ENCODE results near the gene CENPB.

Gene CENPB

DNA sequence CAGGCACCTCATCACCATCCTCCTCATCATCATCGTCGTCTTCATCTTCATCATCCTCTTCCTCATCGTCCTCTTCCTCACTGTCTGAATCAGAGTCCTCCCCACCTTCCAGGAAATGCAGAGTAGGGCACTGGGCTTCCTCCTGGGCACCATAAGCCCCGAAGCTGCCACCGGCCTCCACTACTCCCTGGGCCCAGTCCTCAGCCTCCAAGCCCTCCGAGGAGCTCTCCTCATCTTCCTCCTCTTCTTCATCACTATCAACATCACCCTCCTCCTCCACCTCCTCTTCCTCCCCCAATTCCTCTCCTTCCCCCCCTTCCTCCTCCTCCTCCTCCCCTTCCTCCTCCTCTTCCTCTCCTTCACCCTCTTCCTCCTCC, 1.7 kb downstream of the CENPB start:
- Histone ChIP-seq H3K27ac (no peak overlapping the region), H3K79me2 (ENCODE audit: insufficient read depth, low read depth) (no peaks in the 10 kb centered on the region), H3K9ac (no peak overlapping the region), H3K4me2 (no peak overlapping the region), H3K4me1 (ENCODE audit: low read depth, poor library complexity, severe bottlenecking) (no peaks in the 10 kb centered on the region), H3K4me3 (IDR thresholded peaks at IDR 0.05; ENCODE audit: insufficient read depth, low read depth, low read length) (no peak overlapping the region), H2AFZ (ENCODE audit: low read depth) (no peak overlapping the region), H3K27me3 (ENCODE audit: insufficient read depth, low read depth) (no peaks in the 10 kb centered on the region), H4K20me1 (ENCODE audit: insufficient read depth) (no peaks in the 10 kb centered on the region), H3K36me3 (ENCODE audit: insufficient read depth) (no peaks in the 10 kb centered on the region)
- TF ChIP-seq, protein P1, sequence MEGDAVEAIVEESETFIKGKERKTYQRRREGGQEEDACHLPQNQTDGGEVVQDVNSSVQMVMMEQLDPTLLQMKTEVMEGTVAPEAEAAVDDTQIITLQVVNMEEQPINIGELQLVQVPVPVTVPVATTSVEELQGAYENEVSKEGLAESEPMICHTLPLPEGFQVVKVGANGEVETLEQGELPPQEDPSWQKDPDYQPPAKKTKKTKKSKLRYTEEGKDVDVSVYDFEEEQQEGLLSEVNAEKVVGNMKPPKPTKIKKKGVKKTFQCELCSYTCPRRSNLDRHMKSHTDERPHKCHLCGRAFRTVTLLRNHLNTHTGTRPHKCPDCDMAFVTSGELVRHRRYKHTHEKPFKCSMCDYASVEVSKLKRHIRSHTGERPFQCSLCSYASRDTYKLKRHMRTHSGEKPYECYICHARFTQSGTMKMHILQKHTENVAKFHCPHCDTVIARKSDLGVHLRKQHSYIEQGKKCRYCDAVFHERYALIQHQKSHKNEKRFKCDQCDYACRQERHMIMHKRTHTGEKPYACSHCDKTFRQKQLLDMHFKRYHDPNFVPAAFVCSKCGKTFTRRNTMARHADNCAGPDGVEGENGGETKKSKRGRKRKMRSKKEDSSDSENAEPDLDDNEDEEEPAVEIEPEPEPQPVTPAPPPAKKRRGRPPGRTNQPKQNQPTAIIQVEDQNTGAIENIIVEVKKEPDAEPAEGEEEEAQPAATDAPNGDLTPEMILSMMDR (conservative IDR thresholded peaks at IDR 0.05; ENCODE audit: low read depth, low read length) = no peak

DNA sequence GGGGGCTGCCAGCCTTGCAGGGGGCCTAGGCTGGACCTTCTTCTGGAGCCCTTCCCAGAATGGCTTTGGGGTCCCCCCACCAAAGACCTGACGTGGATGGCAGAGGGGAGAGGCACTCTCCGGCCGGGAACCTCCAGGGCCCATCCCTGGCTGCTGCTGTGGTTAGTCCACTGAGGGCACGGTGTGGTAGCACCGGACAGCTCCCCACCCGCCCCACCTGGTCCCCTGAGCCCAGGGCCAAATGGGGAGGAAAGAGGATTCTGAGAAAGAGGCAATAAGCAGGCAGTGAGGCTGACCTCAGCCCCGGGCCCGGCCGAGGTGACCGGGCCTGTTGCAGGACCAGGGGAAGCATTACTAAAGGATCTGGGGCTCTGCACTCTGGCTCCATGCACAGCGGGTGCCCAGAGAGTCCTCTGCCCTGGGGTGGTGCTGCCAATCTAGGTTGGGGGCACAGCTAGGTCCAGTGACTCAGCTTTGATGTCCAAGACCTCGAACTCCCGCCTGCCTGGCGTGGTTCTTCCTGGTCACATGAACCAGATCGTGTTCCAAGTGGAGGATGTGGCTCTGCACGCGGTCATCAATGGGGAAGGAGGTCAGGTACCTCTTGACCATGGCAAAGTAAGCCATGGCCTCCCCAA, 2.2 kb downstream of the CENPB start:
- Histone ChIP-seq H3K4me2 (no peak overlapping the region), H3K4me1 (ENCODE audit: low read depth, poor library complexity, severe bottlenecking) (no peaks in the 10 kb centered on the region), H3K36me3 (ENCODE audit: insufficient read depth) (no peaks in the 10 kb centered on the region), H3K27me3 (ENCODE audit: insufficient read depth, low read depth) (no peaks in the 10 kb centered on the region), H4K20me1 (ENCODE audit: insufficient read depth) (no peaks in the 10 kb centered on the region), H3K27ac (no peak overlapping the region), H3K4me3 (IDR thresholded peaks at IDR 0.05; ENCODE audit: insufficient read depth, low read depth, low read length) (no peak overlapping the region), H3K9ac (no peak overlapping the region), H2AFZ (ENCODE audit: low read depth) (no peak overlapping the region), H3K79me2 (ENCODE audit: insufficient read depth, low read depth) (no peaks in the 10 kb centered on the region)
- TF ChIP-seq, protein P1 (conservative IDR thresholded peaks at IDR 0.05; ENCODE audit: low read depth, low read length) = no peak

DNA sequence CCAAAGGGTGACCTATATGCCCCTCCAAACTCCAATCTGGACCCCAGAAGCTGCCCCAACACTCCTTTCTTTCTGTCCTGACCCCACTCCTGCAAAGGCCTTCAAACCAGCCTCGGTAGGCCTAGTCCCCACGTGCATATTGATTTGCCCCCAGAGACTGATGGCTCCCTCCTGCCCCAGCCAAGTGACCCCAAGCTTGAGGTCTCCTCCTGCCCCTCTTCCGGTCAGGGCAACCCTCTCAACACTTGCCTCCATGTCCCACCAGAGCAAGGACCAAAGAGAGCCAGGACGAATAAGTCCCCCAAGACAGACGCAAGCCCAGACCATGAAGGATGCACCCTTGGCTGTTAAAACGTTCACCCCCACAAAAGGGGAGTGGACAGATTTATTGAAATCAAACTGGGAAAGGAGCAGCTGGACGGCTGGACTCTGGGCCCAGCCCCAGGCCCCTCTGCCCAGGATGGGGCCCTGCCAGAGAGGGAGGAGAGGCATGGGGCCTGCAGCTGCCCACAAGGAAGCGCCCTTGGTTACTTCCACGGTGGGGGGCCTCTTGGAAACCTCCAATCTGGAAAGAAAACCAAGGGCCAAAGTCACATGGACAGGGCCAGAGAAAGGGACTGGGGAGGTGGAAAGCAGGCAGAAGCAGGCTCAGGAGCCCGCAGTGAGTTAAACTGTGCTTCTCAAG, 2.9 kb downstream of the CENPB start:
- Histone ChIP-seq H2AFZ (ENCODE audit: low read depth) (no peak overlapping the region), H3K36me3 (ENCODE audit: insufficient read depth) (no peaks in the 10 kb centered on the region), H4K20me1 (ENCODE audit: insufficient read depth) (no peaks in the 10 kb centered on the region), H3K27me3 (ENCODE audit: insufficient read depth, low read depth) (no peaks in the 10 kb centered on the region; the same call in 1 of the 2 replicates), H3K4me1 (ENCODE audit: low read depth, poor library complexity, severe bottlenecking) (no peaks in the 10 kb centered on the region), H3K4me3 (IDR thresholded peaks at IDR 0.05; ENCODE audit: insufficient read depth, low read depth, low read length) (no peak overlapping the region), H3K27ac (no peak overlapping the region), H3K79me2 (ENCODE audit: insufficient read depth, low read depth) (no peaks in the 10 kb centered on the region), H3K4me2 (no peak overlapping the region), H3K9ac (no peak overlapping the region)
- TF ChIP-seq, protein P1 (conservative IDR thresholded peaks at IDR 0.05; ENCODE audit: low read depth, low read length) = no peak

DNA sequence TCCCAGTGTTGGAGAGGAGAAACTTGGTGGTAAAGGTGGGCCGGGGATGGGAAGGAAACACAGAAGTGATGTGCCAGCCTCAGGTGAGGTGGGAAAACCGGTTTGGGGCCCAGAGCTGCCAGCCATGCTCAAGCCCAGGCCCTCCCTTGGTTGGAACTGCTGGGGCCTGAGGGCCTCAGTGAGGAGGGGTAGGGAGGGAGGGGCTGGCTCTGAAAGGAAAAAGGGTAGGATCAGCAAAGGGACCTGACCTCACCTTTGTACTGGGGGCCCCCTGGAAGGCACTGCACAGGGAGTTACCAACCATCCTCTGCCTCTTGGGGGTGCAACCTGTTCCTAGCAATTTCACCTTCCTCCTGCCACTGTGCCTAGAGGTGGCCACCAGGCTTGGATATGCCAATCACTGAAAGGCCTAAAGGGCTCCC, 3.5 kb downstream of the CENPB start:
- Histone ChIP-seq H3K36me3 (ENCODE audit: insufficient read depth) (no peaks in the 10 kb centered on the region), H3K27me3 (ENCODE audit: insufficient read depth, low read depth) (no peaks in the 10 kb centered on the region; the same call in 1 of the 2 replicates), H3K4me3 (IDR thresholded peaks at IDR 0.05; ENCODE audit: insufficient read depth, low read depth, low read length) (no peak overlapping the region), H3K79me2 (ENCODE audit: insufficient read depth, low read depth) (no peaks in the 10 kb centered on the region), H4K20me1 (ENCODE audit: insufficient read depth) (no peaks in the 10 kb centered on the region), H3K4me2 (no peak overlapping the region), H3K4me1 (ENCODE audit: low read depth, poor library complexity, severe bottlenecking) (no peaks in the 10 kb centered on the region), H3K9ac (no peak overlapping the region), H2AFZ (ENCODE audit: low read depth) (no peak overlapping the region), H3K27ac (no peak overlapping the region)
- TF ChIP-seq, protein P1 (conservative IDR thresholded peaks at IDR 0.05; ENCODE audit: low read depth, low read length) = no peak
